Endothelial cell of umbilical vein (primary cell): ENCODE measurements around the gene GFAP. TPM values are rescaled to one million over a fixed set of nuclear protein-coding genes. Genes with fewer than 3 reads are reported as not detected.

Experiments
- BruUV-seq: library from RNA; stranded (reverse); fragments of 400-500 nt; replicated peaks from 2 replicates; lab custom pipeline; 2021; lab: Mats Ljungman, UMichigan
- CTCF ChIA-PET: fragments of 300-600, 350-600 bp; sonication (Branson Sonifier 250); formaldehyde crosslinking; loops from one replicate; lab custom pipeline; 2021; ENCODE audit warnings: antibody characterized with exemption, inconsistent platforms; lab: Charles Lee
- POLR2A ChIA-PET: fragments of 300-600, 350-600 bp; sonication (Branson Sonifier 250); formaldehyde crosslinking; loops from one replicate; lab custom pipeline; 2021; ENCODE audit warnings: antibody characterized with exemption, inconsistent platforms; lab: Charles Lee
- DNase-seq: peaks from one replicate; pipeline ENCODE4 v3.0.0-alpha.2; 2011; ENCODE audit warnings: low read depth, low spot score
- FAIRE-seq: peaks from 2 replicates; lab custom pipeline; 2011; peaks lifted over from hg19 to GRCh38; lab: Jason Lieb, UNC
- H2AFZ ChIP-seq: 2 replicates; pipeline ENCODE4 v1.6.0; 2012; ENCODE audit warnings: low read depth, low read length, control low read depth, inconsistent platforms
- H3K27ac ChIP-seq: 2 replicates; pipeline ENCODE4 v1.5.1; 2011; ENCODE audit warnings: low read depth, mild to moderate bottlenecking, control low read depth, low read length, moderate library complexity; ENCODE audit not compliant: insufficient read depth
- H3K27me3 ChIP-seq, 2 experiments: 2 replicates each; pipeline versions ENCODE4 v1.6.0 to v1.6.1; 2011; ENCODE audit warnings: low read length in 2 of 2, mixed read lengths in 1 of 2; ENCODE audit not compliant: control insufficient read depth in 2 of 2, insufficient read depth in 2 of 2
- H3K36me3 ChIP-seq, 2 experiments: 2 replicates in 1 of 2; 3 replicates in 1 of 2; pipeline ENCODE4 v1.5.1; 2011; ENCODE audit warnings: low read length in 2 of 2, mild to moderate bottlenecking in 1 of 2, moderate library complexity in 1 of 2; ENCODE audit not compliant: control insufficient read depth in 2 of 2, insufficient read depth in 2 of 2; ENCODE audit errors: extremely low read depth in 1 of 2
- H3K4me1 ChIP-seq: 3 replicates; pipeline ENCODE4 v1.5.1; 2011; ENCODE audit warnings: mild to moderate bottlenecking, low read length; ENCODE audit not compliant: control insufficient read depth, insufficient read depth; ENCODE audit errors: extremely low read depth
- H3K4me2 ChIP-seq: 2 replicates; pipeline ENCODE4 v1.6.1; 2011; ENCODE audit warnings: low read length, control low read depth, mixed read lengths; ENCODE audit not compliant: insufficient read depth
- H3K4me3 ChIP-seq, 3 experiments: fragments of 200-600 bp in 1 of 3; sonication (generic), shearing (Covaris generic) in 1 of 3; replicated peaks in 1 of 3; 2 replicates each; pipeline ENCODE4 v1.5.1; 2011 to 2016; ENCODE audit warnings: control low read depth in 3 of 3, low read length in 3 of 3, mild to moderate bottlenecking in 2 of 3, inconsistent platforms in 1 of 3, low read depth in 1 of 3, moderate library complexity in 1 of 3; ENCODE audit not compliant: insufficient read depth in 1 of 3
- H3K79me2 ChIP-seq: 2 replicates; pipeline ENCODE4 v1.6.0; 2012; ENCODE audit warnings: low read length, inconsistent platforms; ENCODE audit not compliant: control insufficient read depth, insufficient read depth
- H3K9ac ChIP-seq: replicated peaks from 2 replicates; pipeline ENCODE3; 2011; ENCODE audit warnings: low read length, control low read depth; ENCODE audit not compliant: insufficient read depth; ENCODE audit errors: extremely low read depth
- H3K9me1 ChIP-seq: replicated peaks from 3 replicates; pipeline ENCODE4 v1.6.0; 2011; ENCODE audit warnings: mild to moderate bottlenecking, low read length; ENCODE audit not compliant: control insufficient read depth, insufficient read depth; ENCODE audit errors: extremely low read depth
- H3K9me3 ChIP-seq: replicated peaks from 2 replicates; pipeline ENCODE4 v1.5.1; 2012; ENCODE audit warnings: low read length, inconsistent platforms; ENCODE audit not compliant: control insufficient read depth, insufficient read depth
- H4K20me1 ChIP-seq: replicated peaks from 2 replicates; pipeline ENCODE3; 2011; ENCODE audit warnings: mild to moderate bottlenecking, low read length; ENCODE audit not compliant: control insufficient read depth, insufficient read depth; ENCODE audit errors: extremely low read depth
- CTCF ChIP-seq, 2 donors: IDR thresholded peaks; 1 replicate in 1 of 2; 2 replicates in 1 of 2; pipeline ENCODE4 v1.5.1; 2011; ENCODE audit warnings: low read length in 2 of 2, mild to moderate bottlenecking in 2 of 2, moderate library complexity in 2 of 2, control low read depth in 1 of 2, inconsistent platforms in 1 of 2, low read depth in 1 of 2; ENCODE audit not compliant: insufficient read depth in 1 of 2; ENCODE audit errors: extremely low read depth in 1 of 2
- EZH2 ChIP-seq: IDR thresholded peaks from 2 replicates; pipeline ENCODE4 v1.6.1; 2012; ENCODE audit warnings: borderline replicate concordance, low read depth, mild to moderate bottlenecking, moderate library complexity, low read length, inconsistent platforms; ENCODE audit not compliant: severe bottlenecking
- FOS ChIP-seq: IDR thresholded peaks from 2 replicates; pipeline ENCODE4 v1.6.1; 2011; ENCODE audit warnings: mild to moderate bottlenecking, low read length, moderate library complexity, borderline replicate concordance; ENCODE audit not compliant: insufficient read depth
- GATA2 ChIP-seq: IDR thresholded peaks from 2 replicates; pipeline ENCODE4 v1.7.0; 2011; ENCODE audit warnings: low read depth, mild to moderate bottlenecking, moderate library complexity, mixed read lengths, low read length; ENCODE audit not compliant: insufficient read length, insufficient read depth
- JUN ChIP-seq: IDR thresholded peaks from 2 replicates; pipeline ENCODE4 v1.6.1; 2011; ENCODE audit warnings: borderline replicate concordance, low read depth; ENCODE audit not compliant: insufficient read length, insufficient read depth
- MAX ChIP-seq: IDR thresholded peaks from 2 replicates; pipeline ENCODE4 v1.6.1; 2011; ENCODE audit not compliant: insufficient read depth, insufficient read length
- MYC ChIP-seq: IDR thresholded peaks from one replicate; pipeline ENCODE4 v1.6.1; 2011; ENCODE audit warnings: mild to moderate bottlenecking, low read depth, low read length
- POLR2A ChIP-seq: IDR thresholded peaks from 2 replicates; pipeline ENCODE4 v1.6.1; 2012; ENCODE audit warnings: low read depth, mild to moderate bottlenecking, control low read depth, low read length
- POLR2AphosphoS5 ChIP-seq: IDR thresholded peaks from 2 replicates; pipeline ENCODE4 v1.6.1; 2012; ENCODE audit warnings: low read depth, mild to moderate bottlenecking, control low read depth, low read length, moderate library complexity; ENCODE audit not compliant: insufficient read depth
- dilution Hi-C: fragments of 300-500 bp; cut with MboI; formaldehyde crosslinking; loops from one replicate; pipeline ENCODE4 v1.15.0; 2019; ENCODE audit warnings: low sequenced_read_pairs; ENCODE audit not compliant: extremely low pct_ligation_motif_present
- intact Hi-C: fragments of 100-400 bp; cut with micrococcal nuclease; formaldehyde crosslinking; loops from one replicate; pipeline ENCODE4 v1.10.0; 2022
- polyA plus RNA-seq, 4 experiments: library from polyadenylated mRNA; depleted of rRNA in 3 of 4; stranded (reverse) in 3 of 4; unstranded in 1 of 4; fragments of >200 nt; gene quantifications; 2 replicates each; pipeline versions ENCODE4 v1.2.1 to v1.2.3, GENCODE V29; 2011 to 2012; ENCODE audit warnings: missing spikeins in 1 of 4
- total RNA-seq: library from RNA; stranded (reverse); gene quantifications from 2 replicates; pipeline ENCODE4 v1.2.3, GENCODE V29; 2021

The GFAP gene
- total and polyA plus RNA-seq, 2 donors (not counting 3 experiments of a cell fraction or from before 2014, with no cell fraction given), result 0.07 to 0.42 TPM

GRCh38 chr17:44859701-44860100, 55.6 kb downstream of the GFAP start:
- no peak overlapping the region for H3K4me3 ChIP-seq
- H3K9me1 ChIP-seq, result no peaks in the 10 kb centered on the region
- no peak overlapping the region for H2AFZ ChIP-seq
- H4K20me1 ChIP-seq, result no peaks in the 10 kb centered on the region
- BruUV-seq, result no TSS peak
- dilution Hi-C loops, result loop anchor here (25.0 kb wide), 1 partner anchor 97 kb away; the partner anchor contains the start of gene ADAM11
- H3K9me3 ChIP-seq, result no peaks in the 10 kb centered on the region
- POLR2A ChIA-PET, result no interaction called here
- intact Hi-C loops, result no loop called here
- no peaks in the 10 kb centered on the region for H3K79me2 ChIP-seq
- H3K9ac ChIP-seq, result no peak overlapping the region
- no peak overlapping the region for H3K27ac ChIP-seq
- H3K4me2 ChIP-seq, result no peak overlapping the region
- H3K36me3 ChIP-seq, result peaks cover 21 to 55% of the 10 kb centered on the region in 2 experiments
- DNase-seq (no peak), FAIRE-seq (no peak)
- peaks cover 14% of the 10 kb centered on the region for H3K4me1 ChIP-seq
- CTCF ChIA-PET, result interaction anchor here (1.6 to 16.1 kb wide), 2 partner anchors 19 to 83 kb away, joined by 4 to 368 read pairs; no protein-coding TSS in a partner anchor
- TF ChIP-seq FOS (no peak), MAX (no peak), GATA2 (no peak), CTCF (IDR thresholded peaks at IDR 0.05; ENCODE audit: extremely low read depth in 1 of 2, insufficient read depth in 1 of 2, low read depth in 1 of 2, low read length in 2 of 2) (no peak), MYC (no peak), JUN (no peak), POLR2AphosphoS5 (no peak), POLR2A (no peak), EZH2 (no peak)
- H3K27me3 ChIP-seq, result no peaks in the 10 kb centered on the region
